HepG2 (cell line): ENCODE results near the gene ISG20. TPM values are rescaled to one million over a fixed set of nuclear protein-coding genes. Genes with fewer than 3 reads are reported as not detected.

Experiments used
- ATAC-seq: fragments of 200-7000 bp; cut with Tn5 transposase; 3 replicates; pipeline ENCODE4 v1.9.1; 2020; ENCODE audit warnings: mild to moderate bottlenecking, moderate library complexity
- BruUV-seq: library from RNA; stranded (reverse); fragments of 400-500 nt; replicated peaks from 2 replicates; lab custom pipeline; 2021; lab: Mats Ljungman, UMichigan
- CTCF ChIA-PET: fragments of 300-600 bp; formaldehyde crosslinking; extraction: SDS; loops from one replicate; lab custom pipeline; 2021; ENCODE audit warnings: low total read pairs, inconsistent platforms, low intra/inter-chr PET ratio; lab: Yijun Ruan, JAX
- POLR2A ChIA-PET: fragments of 350-600 bp; sonication (Branson Sonifier 250); formaldehyde crosslinking; loops from one replicate; lab custom pipeline; 2020; ENCODE audit warnings: antibody characterized with exemption, inconsistent platforms; lab: Yijun Ruan, JAX
- DNase-seq: peaks from one replicate; pipeline ENCODE4 v3.0.0-alpha.2; 2015; ENCODE audit warnings: low spot score
- FAIRE-seq: peaks from 3 replicates; lab custom pipeline; 2011; peaks lifted over from hg19 to GRCh38; lab: Jason Lieb, UNC
- H2AFZ ChIP-seq: one replicate; pipeline ENCODE4 v1.6.1; 2011; ENCODE audit warnings: low read length, inconsistent platforms
- H3K27ac ChIP-seq: fragments of 300-600 bp; 3 replicates; pipeline ENCODE4 v1.8.0; 2011; ENCODE audit warnings: mixed run types, mild to moderate bottlenecking, mixed read lengths, low read length, inconsistent platforms; ENCODE audit not compliant: insufficient read depth; ENCODE audit errors: extremely low read length
- H3K27me3 ChIP-seq, 2 experiments: fragments of 200-600 bp in 1 of 2; 2 replicates in 1 of 2; 3 replicates in 1 of 2; pipeline versions ENCODE4 v1.6.0 to v1.8.0; 2011; ENCODE audit warnings: low read length in 2 of 2, mild to moderate bottlenecking in 2 of 2, moderate library complexity in 2 of 2, inconsistent platforms in 1 of 2; ENCODE audit not compliant: insufficient read depth in 2 of 2, control insufficient read depth in 1 of 2
- H3K36me3 ChIP-seq, 2 experiments: fragments of 200-600 bp in 1 of 2; replicated peaks in 1 of 2; 2 replicates in 1 of 2; 3 replicates in 1 of 2; pipeline versions ENCODE4 v1.5.1 to v1.8.0; 2011; ENCODE audit warnings: low read length in 2 of 2, inconsistent platforms in 1 of 2; ENCODE audit not compliant: insufficient read depth in 2 of 2, control insufficient read depth in 1 of 2
- H3K4me1 ChIP-seq: 2 replicates; pipeline ENCODE4 v1.5.1; 2012; ENCODE audit warnings: low read length, inconsistent platforms; ENCODE audit not compliant: insufficient read depth
- H3K4me2 ChIP-seq: 2 replicates; pipeline ENCODE4 v1.6.0; 2011; ENCODE audit warnings: low read depth, low read length, inconsistent platforms
- H3K4me3 ChIP-seq, 3 experiments: fragments of 200-600 bp in 1 of 3; sonication (generic), shearing (Covaris generic) in 1 of 3; replicated peaks in 1 of 3; 2 replicates each; pipeline ENCODE4 v1.5.1; 2011 to 2016; ENCODE audit warnings: low read length in 3 of 3, inconsistent platforms in 2 of 3, low read depth in 2 of 3, mild to moderate bottlenecking in 2 of 3, control low read depth in 1 of 3, mixed read lengths in 1 of 3; ENCODE audit not compliant: insufficient read depth in 1 of 3
- H3K79me2 ChIP-seq: one replicate; pipeline ENCODE4 v1.6.1; 2011; ENCODE audit warnings: low read length, inconsistent platforms; ENCODE audit not compliant: insufficient read depth
- H3K9ac ChIP-seq: 2 replicates; pipeline ENCODE4 v1.6.0; 2011; ENCODE audit warnings: mild to moderate bottlenecking, low read depth, low read length, inconsistent platforms; ENCODE audit not compliant: insufficient read depth
- H3K9me3 ChIP-seq: 2 replicates; pipeline ENCODE4 v1.5.1; 2012; ENCODE audit warnings: mild to moderate bottlenecking, low read length
- H4K20me1 ChIP-seq: 2 replicates; pipeline ENCODE4 v1.6.0; 2011; ENCODE audit warnings: inconsistent platforms, mild to moderate bottlenecking, low read length, moderate library complexity; ENCODE audit not compliant: insufficient read depth
- KMT2B ChIP-seq: IDR thresholded peaks from 2 replicates; pipeline ENCODE4 v1.6.1; 2016; ENCODE audit warnings: missing genetic modification reagents, missing compliant biosample characterization
- MATR3 ChIP-seq: sonication (generic); formaldehyde crosslinking; IDR thresholded peaks from 2 replicates; pipeline ENCODE4 v1.4.0; 2020; ENCODE audit warnings: missing genetic modification reagents
- SRSF9 ChIP-seq: fragments of 200-400 bp; formaldehyde crosslinking; IDR thresholded peaks from 2 replicates; pipeline ENCODE4 v1.6.1; 2018; ENCODE audit warnings: borderline replicate concordance, mild to moderate bottlenecking, low read depth, low read length; ENCODE audit not compliant: insufficient read depth, poor library complexity, severe bottlenecking
- STAG1 ChIP-seq: sonication (generic); formaldehyde crosslinking; IDR thresholded peaks from 2 replicates; pipeline ENCODE4 v1.4.0; 2020; ENCODE audit warnings: missing genetic modification reagents
- YEATS2 ChIP-seq: sonication (generic); formaldehyde crosslinking; IDR thresholded peaks from 2 replicates; pipeline ENCODE4 v1.4.0; 2020; ENCODE audit warnings: missing genetic modification reagents, borderline replicate concordance
- ZNF432 ChIP-seq: sonication (generic); formaldehyde crosslinking; IDR thresholded peaks from 2 replicates; pipeline ENCODE4 v1.5.0; 2020; ENCODE audit warnings: missing genetic modification reagents, mild to moderate bottlenecking, borderline replicate concordance
- ZNF572 ChIP-seq: sonication (generic); formaldehyde crosslinking; IDR thresholded peaks from 2 replicates; pipeline ENCODE4 v1.5.1; 2020; ENCODE audit warnings: mild to moderate bottlenecking, missing genetic modification reagents
- WGBS: methylation state at CpG from one replicate; pipeline ENCODE4 v1.1.6; 2017; ENCODE audit warnings: low lambda C conversion rate; 5-methylcytosine and 5-hydroxymethylcytosine counted together
- in situ Hi-C: cut with HindIII; loops from 2 replicates; pipeline ENCODE4 v1.10.0; 2017; ENCODE audit warnings: low pct_unique_long_range_greater_than_20kb; ENCODE audit not compliant: extremely low pct_ligation_motif_present
- intact Hi-C: fragments of 100-400 bp; cut with micrococcal nuclease; formaldehyde crosslinking; loops from one replicate; pipeline ENCODE4 v1.10.0; 2022; ENCODE audit not compliant: unreplicated experiment
- polyA plus RNA-seq, 8 experiments: library from polyadenylated mRNA; depleted of rRNA in 3 of 8; stranded (reverse) in 7 of 8; unstranded in 1 of 8; fragments of >200 nt; fragmentation: Illumina TruSeq in 4 of 8; extraction: Trizol in 4 of 8; gene quantifications; 2 replicates each; pipeline versions ENCODE4 v1.2.1 to v1.2.3, GENCODE V29; 2011 to 2016; ENCODE audit warnings: low read depth in 4 of 8, missing spikeins in 1 of 8, mixed read lengths in 1 of 8; ENCODE audit not compliant: insufficient read depth in 1 of 8
- total RNA-seq, 5 experiments: library from RNA; depleted of rRNA; stranded (reverse); fragments of >200 nt; fragmentation: Illumina TruSeq; extraction: Trizol; gene quantifications; 2 replicates each; pipeline ENCODE4 v1.2.3, GENCODE V29; 2016; ENCODE audit warnings: low read depth in 1 of 5
- TF ChIP-seq, protein P1 (sequence below): sonication (generic); formaldehyde crosslinking; IDR thresholded peaks from 2 replicates; pipeline ENCODE4 v1.5.0; 2020; ENCODE audit warnings: missing genetic modification reagents
- TF ChIP-seq, protein P2 (sequence below): sonication (generic); formaldehyde crosslinking; IDR thresholded peaks from 2 replicates; pipeline ENCODE4 v1.5.0; 2020; ENCODE audit warnings: mild to moderate bottlenecking, missing genetic modification reagents, moderate library complexity

ISG20 gene
- total and polyA plus RNA-seq, 2 of the 13 experiments (the other 11 are each of a cell fraction or from before 2014, with no cell fraction given), result 6.3 to 31.5 TPM

DNA sequence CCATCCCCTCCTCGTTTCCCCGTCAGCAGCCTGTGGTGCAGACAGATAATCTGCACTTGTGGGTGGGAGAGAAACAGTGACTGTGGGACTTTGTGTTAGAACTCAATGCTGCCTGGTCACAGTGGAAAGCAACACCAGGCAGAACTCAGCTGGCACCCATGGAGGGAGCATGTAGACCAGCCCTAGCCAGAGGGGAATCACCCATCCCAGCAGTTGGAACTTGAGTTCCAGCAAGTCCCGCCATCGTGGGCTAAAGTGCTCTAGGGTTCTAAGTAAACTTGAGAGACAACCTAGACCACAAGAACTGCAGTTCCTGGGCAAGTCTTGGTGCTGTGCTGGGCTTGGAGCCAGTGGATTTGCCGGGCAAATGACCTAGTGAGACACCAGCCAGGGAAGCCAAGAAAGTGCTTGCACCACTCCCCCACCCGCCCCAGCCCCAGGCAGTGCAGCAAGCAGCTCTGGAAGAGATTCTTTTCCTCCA lies 24.4 kb downstream of the ISG20 start (continued):
- TF ChIP-seq, protein P1, sequence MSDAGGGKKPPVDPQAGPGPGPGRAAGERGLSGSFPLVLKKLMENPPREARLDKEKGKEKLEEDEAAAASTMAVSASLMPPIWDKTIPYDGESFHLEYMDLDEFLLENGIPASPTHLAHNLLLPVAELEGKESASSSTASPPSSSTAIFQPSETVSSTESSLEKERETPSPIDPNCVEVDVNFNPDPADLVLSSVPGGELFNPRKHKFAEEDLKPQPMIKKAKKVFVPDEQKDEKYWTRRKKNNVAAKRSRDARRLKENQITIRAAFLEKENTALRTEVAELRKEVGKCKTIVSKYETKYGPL (CRISPR knock-in tag), result no peak
- no peak for TF ChIP-seq SRSF9
- TF ChIP-seq KMT2B (CRISPR knock-in tag), result no peak

DNA sequence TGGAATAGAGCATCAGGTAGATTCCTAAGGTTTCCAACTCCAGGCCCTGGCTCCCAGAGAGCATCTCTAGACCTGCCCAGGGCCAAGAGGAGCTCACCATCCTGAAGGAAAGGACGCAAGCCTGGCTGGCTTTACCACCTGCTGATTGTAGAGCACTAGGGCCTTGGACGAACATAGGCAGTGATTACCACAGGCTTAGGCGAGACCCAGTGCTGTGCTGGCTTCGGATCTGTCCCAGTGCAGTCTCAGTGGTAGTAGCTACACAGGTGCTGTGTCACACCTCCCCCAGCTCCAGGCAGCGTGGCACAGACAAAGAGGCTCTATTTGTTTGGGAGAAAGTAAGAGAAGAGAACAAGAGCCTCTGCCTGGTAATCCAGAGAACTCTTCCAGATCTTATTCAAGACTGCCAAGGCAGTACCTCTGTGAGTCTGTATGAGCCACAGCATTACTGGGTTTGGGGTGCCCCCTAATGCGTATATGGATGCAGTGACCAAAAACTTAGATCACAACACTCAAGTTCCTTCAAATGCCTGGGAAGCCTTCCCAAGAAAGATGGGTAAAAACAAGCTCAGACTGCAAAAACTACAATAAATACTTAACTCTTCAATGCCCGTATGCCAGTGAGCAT lies 25.4 kb downstream of the ISG20 start:
- CTCF ChIA-PET, result no interaction called here
- POLR2A ChIA-PET, result no interaction called here
- in situ Hi-C loops, result loop anchor here (5.0 kb wide), 1 partner anchor 33 kb away; no protein-coding TSS in a partner anchor

More for the DNA sequence above, 25.4 kb downstream of the ISG20 start:
- H3K4me2 ChIP-seq, result no peak overlapping the region
- TF ChIP-seq MATR3 (CRISPR knock-in tag), result no peak
- TF ChIP-seq ZNF572 (CRISPR knock-in tag), result no peak
- TF ChIP-seq, protein P2, sequence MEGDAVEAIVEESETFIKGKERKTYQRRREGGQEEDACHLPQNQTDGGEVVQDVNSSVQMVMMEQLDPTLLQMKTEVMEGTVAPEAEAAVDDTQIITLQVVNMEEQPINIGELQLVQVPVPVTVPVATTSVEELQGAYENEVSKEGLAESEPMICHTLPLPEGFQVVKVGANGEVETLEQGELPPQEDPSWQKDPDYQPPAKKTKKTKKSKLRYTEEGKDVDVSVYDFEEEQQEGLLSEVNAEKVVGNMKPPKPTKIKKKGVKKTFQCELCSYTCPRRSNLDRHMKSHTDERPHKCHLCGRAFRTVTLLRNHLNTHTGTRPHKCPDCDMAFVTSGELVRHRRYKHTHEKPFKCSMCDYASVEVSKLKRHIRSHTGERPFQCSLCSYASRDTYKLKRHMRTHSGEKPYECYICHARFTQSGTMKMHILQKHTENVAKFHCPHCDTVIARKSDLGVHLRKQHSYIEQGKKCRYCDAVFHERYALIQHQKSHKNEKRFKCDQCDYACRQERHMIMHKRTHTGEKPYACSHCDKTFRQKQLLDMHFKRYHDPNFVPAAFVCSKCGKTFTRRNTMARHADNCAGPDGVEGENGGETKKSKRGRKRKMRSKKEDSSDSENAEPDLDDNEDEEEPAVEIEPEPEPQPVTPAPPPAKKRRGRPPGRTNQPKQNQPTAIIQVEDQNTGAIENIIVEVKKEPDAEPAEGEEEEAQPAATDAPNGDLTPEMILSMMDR (CRISPR knock-in tag), result peak; percentile 55
- peak; percentile 44 for TF ChIP-seq STAG1
- TF ChIP-seq YEATS2, result no peak
- no peak for TF ChIP-seq ZNF432
- TF ChIP-seq, all 625 proteins: peak for 2
- Histone ChIP-seq H3K36me3 (no peaks in the 10 kb centered on the region), H3K9me3 (no peaks in the 10 kb centered on the region), H3K79me2 (no peaks in the 10 kb centered on the region), H3K9ac (no peak overlapping the region), H3K27me3 (peaks cover 2% of the 10 kb centered on the region in 2 experiments; a peak in 2 of 5 replicates), H3K4me3 (no peak overlapping the region), H4K20me1 (no peaks in the 10 kb centered on the region), H3K27ac (no peak overlapping the region), H3K4me1 (no peaks in the 10 kb centered on the region), H2AFZ (no peak overlapping the region)
- peak; percentile 57 for ATAC-seq
- WGBS, result 21% methylated on average over 3 of the region's 7 CpGs
- BruUV-seq, result no TSS peak
- intact Hi-C loops, result no loop called here
- no peak for DNase-seq
- no peak for FAIRE-seq
